GM12873 (cell line): ENCODE measurements around the gene ZIC1.
A peak's percentile ranks its signal among the peaks of the same experiment; 100 is the strongest.

Experiments used
- CTCF ChIP-seq: IDR thresholded peaks from 2 replicates; pipeline ENCODE4 v1.5.1; 2012; ENCODE audit warnings: low read depth, mild to moderate bottlenecking, moderate library complexity, low read length, control low read depth; ENCODE audit not compliant: insufficient read depth; ENCODE audit errors: missing control alignments

Gene ZIC1

GRCh38 chr3:147381596-147381995 lies 27.6 kb upstream of the ZIC1 start:
- TF ChIP-seq CTCF: no peak

- peak; percentile 35 for TF ChIP-seq CTCF
Observed at GRCh38 chr3:147383617-147384016, 25.5 kb upstream of the ZIC1 start.

DNA sequence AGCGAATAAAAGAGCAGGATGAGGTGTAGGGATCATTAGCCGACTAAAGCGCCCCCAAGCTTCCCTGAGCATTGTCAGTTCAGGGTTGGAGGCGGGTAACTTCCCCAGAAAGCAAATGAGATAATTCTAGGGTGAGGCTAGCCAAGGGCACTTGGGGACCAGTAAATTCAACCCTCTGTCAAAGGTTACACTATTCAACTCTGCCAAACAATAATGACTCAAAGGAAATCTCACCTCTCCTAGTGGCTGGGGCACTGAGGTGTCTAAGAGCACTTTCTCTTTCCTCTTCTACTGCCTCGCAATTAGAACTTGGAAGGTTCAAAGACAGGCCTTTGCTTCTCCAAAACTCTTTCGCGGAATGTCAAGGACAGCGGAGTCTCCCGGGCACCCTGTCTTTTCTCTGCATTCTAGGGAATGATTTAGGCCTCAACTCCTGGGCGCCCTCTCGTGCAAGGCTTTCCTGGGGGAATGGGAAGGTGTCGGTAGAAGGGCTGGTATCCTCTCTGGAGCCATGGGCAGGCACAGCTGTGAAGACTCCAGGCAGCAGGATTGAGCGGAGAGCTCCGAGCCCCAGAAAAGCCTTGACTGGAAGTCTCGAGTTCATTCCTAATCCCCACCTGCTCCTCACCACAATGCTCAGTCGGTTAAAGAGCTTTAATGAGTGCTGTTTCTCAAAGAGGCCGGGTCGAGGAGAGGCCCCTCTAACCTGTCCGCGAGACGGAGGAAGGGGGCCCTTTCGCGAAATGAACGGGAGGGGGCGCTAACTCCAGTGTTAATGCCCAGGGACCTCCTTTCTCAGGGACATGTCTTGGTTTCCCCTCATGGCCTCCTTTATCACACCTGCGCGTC lies 24.7 kb upstream of the ZIC1 start:
- peak; percentile 43 for TF ChIP-seq CTCF

DNA sequence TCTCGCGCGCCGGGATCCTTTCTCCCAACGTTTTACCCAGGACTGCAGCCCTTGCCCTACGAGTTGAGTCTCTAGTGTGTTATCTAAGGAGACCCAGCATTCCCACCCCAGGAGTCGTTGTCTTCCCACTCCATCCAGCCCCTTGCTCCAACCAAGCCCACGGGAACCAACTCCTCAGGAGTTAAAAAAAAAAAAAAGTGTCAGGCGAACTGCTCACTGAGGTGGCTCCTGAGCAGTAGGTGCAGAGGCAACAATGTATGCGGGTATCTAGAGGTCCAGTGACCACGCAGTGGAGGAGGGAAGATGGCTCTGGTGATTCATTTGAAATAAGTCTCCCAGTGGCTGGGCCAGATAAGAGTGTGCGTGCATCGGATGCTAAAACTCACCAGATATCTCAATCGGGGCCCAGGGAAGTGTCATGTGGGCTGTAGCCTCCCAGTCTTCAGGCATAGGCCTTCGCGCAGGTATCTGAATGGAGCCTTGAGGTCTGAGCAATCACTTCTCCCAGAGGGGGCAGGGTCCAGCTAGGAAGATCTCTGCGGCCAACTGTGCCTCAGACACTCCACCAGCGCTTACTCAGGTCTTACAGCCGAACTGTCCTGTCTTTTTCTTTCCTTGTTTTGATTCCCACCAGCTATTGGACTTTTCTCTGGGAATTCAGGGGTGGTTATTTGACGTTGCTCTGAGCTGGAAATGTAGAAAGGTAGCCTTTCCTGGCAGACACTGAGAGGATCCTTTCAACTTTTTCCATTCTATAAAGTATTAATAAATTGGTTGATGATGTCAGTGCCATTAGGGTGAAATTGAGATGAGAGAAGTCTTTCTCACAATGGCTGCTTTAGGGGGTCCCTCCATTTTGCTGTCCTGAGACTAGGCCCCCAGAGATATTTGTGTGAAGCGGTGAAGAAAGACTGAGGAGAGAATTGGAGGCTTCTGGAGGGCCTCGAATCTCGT lies 23.8 kb upstream of the ZIC1 start:
- TF ChIP-seq CTCF: no peak

DNA sequence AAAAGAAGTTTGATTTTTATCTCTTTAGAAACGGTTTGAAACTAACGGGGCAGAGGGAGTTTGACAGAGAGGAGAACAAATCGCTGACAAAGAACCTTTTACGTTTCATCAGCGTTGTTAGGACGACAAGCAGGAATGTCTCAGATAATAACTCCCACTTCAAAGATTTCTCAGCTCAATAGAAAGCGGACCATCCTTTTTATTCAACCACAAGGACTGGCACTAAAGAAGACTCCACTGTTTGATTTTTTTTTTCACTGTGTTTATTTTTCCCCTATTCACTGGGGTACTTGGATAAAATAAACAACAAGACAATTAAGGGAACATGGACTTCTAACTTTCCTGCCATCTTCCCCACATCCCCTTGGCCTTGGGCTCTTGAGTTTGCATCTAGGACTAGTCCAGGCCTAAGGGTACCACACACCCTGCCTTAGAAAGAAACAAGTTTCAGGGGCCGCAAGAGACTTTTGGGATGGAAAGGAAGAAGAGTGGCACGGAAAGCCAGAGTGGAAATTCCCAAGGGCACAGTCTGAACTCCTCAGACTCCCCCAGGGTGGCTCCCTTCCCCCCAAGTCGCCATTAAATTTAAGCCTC lies 21.8 kb upstream of the ZIC1 start:
- TF ChIP-seq CTCF: no peak

DNA sequence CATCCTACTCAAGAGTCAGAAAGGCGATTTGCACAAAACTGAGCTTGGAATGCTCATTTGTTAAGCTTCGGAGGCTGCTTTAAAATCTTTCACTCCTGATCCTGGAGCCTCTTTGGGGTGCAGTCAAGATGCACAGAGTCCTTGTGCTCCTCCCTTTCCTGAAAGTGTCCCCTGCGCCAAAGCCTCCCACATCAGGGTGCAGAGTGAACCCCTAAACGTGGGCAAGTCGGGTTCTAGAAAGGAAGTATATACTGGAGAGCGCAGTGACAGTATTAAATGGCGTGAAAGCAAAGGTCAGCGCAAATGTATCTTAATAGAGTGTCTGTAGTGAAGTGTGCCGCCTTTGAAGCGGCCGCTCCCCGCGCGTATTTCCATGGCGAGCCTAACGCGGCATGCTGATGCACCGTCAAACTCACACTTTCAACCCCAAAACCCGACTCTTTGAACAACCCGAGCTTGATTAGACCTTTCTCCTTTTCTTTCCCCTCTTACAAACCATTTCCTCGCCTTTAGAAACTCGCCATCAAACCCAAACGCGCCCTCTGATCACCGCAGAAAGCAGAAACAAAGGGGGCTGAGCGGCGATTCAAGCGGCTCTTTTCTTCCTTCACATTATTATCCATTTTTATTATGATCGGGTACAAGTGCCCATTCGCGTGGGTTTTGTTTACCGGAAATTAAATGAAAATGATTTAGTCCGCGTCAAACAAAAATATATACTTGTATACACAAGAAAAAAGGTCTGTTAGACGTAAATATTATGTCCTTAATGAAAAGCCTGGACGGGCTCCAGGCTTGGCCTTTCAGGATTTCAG lies 21.1 kb upstream of the ZIC1 start:
- no peak for TF ChIP-seq CTCF
